Hepatocyte (in vitro differentiated cells): ENCODE measurements around the gene ZNF185.

Experiments used
- CTCF ChIP-seq: fragments of 200-600 bp; sonication (generic); IDR thresholded peaks from 2 replicates; pipeline ENCODE4 v1.5.1; 2016; ENCODE audit warnings: antibody characterized with exemption, mild to moderate bottlenecking; ENCODE audit not compliant: poor library complexity
- EZH2 ChIP-seq: fragments of 200-600 bp; sonication (generic); IDR thresholded peaks from 2 replicates; pipeline ENCODE4 v1.6.1; 2016; ENCODE audit warnings: antibody characterized with exemption, mild to moderate bottlenecking, borderline replicate concordance
- EZH2phosphoT487 ChIP-seq: fragments of 200-600 bp; sonication (generic); IDR thresholded peaks from one replicate; pipeline ENCODE4 v1.6.1; 2018; ENCODE audit warnings: antibody characterized with exemption, mild to moderate bottlenecking, low read depth, moderate library complexity; ENCODE audit not compliant: unreplicated experiment, severe bottlenecking

GRCh38 chrX:152897222-152898131, at the start of gene ZNF185:
- TF ChIP-seq CTCF (no peak), EZH2phosphoT487 (no peak), EZH2 (no peak)
